HG02840 (cell line): ENCODE data around the gene CYB5D1.

Experiments used
- ATAC-seq: cut with Tn5 transposase; IDR thresholded peaks from one replicate; pipeline ENCODE4 v1.9.1; 2021; ENCODE audit warnings: mild to moderate bottlenecking, moderate library complexity, moderate number of reproducible peaks; ENCODE audit not compliant: unreplicated experiment, low FRiP score

Gene CYB5D1

GRCh38 chr17:7843536-7844291, 14.1 kb upstream of the CYB5D1 start:
- peak; percentile 34 for ATAC-seq

GRCh38 chr17:7844292-7845154, 13.3 kb upstream of the CYB5D1 start:
- peak; percentile 34 for ATAC-seq

GRCh38 chr17:7845359-7846062, 12.3 kb upstream of the CYB5D1 start:
- ATAC-seq, result no peak

- no peak for ATAC-seq
Observed at GRCh38 chr17:7846063-7846735, 11.6 kb upstream of the CYB5D1 start.

- no peak for ATAC-seq
Observed at GRCh38 chr17:7846765-7847661, 10.8 kb upstream of the CYB5D1 start.

GRCh38 chr17:7848131-7848579, 9.6 kb upstream of the CYB5D1 start:
- no peak for ATAC-seq

- ATAC-seq, result no peak
Observed at GRCh38 chr17:7848739-7849129, 9.1 kb upstream of the CYB5D1 start.

DNA sequence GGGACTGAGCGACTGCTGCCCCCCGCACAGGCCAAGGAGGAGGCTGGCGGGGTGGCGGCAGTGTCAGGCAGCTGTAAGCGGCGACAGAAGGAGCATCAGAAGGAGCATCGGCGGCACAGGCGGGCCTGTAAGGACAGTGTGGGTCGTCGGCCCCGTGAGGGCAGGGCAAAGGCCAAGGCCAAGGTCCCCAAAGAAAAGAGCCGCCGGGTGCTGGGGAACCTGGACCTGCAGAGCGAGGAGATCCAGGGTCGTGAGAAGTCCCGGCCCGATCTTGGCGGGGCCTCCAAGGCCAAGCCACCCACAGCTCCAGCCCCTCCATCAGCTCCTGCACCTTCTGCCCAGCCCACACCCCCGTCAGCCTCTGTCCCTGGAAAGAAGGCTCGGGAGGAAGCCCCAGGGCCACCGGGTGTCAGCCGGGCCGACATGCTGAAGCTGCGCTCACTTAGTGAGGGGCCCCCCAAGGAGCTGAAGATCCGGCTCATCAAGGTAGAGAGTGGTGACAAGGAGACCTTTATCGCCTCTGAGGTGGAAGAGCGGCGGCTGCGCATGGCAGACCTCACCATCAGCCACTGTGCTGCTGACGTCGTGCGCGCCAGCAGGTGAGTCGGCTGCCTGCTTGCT, 8.6 kb upstream of the CYB5D1 start:
- ATAC-seq, result no peak

GRCh38 chr17:7849751-7850504, 7.9 kb upstream of the CYB5D1 start:
- no peak for ATAC-seq

- ATAC-seq, result no peak
Observed at GRCh38 chr17:7850701-7851437, 6.9 kb upstream of the CYB5D1 start.

- ATAC-seq, result peak; percentile 66
Observed at GRCh38 chr17:7851438-7852261, 6.2 kb upstream of the CYB5D1 start.

DNA sequence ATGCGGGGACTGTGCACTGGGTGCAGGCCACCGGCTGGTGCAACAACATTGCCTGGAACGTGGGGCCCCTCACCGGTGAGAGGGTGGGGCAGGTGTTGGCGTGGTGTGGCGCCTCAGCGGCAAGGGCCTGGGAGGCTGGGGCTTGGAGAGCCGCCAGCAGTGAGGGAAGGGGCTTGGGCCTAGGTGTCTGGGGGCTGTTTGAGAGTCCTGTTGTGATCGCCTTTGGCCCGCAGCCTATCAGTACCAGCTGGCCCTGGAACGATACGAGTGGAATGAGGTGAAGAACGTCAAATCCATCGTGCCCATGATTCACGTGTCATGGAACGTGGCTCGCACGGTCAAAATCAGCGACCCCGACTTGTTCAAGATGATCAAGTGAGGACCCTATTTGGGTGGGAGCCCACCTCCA, 5.5 kb upstream of the CYB5D1 start:
- no peak for ATAC-seq

GRCh38 chr17:7852919-7853690, 4.7 kb upstream of the CYB5D1 start:
- ATAC-seq, result no peak

- no peak for ATAC-seq
Observed at GRCh38 chr17:7853691-7854038, 4.1 kb upstream of the CYB5D1 start.

DNA sequence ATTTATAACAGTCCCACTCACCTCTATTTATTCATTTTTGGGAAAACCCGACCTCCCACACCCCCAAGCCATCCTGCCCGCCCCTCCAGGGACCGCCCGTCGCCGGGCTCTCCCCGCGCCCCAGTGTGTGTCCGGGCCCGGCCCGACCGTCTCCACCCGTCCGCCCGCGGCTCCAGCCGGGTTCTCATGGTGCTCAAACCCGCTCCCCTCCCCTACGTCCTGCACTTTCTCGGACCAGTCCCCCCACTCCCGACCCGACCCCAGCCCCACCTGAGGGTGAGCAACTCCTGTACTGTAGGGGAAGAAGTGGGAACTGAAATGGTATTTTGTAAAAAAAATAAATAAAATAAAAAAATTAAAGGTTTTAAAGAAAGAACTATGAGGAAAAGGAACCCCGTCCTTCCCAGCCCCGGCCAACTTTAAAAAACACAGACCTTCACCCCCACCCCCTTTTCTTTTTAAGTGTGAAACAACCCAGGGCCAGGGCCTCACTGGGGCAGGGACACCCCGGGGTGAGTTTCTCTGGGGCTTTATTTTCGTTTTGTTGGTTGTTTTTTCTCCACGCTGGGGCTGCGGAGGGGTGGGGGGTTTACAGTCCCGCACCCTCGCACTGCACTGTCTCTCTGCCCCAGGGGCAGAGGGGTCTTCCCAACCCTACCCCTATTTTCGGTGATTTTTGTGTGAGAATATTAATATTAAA, 3.6 kb upstream of the CYB5D1 start:
- ATAC-seq, result no peak
